ENCODE results near the gene SOX4. TPM values are rescaled to one million over a fixed set of nuclear protein-coding genes. Genes with fewer than 3 reads are reported as not detected.

SOX4 gene
- total and polyA plus RNA-seq, 5 donors from 2014 or later, result 0.30 to 7.6 (median 0.52) TPM

DNA sequence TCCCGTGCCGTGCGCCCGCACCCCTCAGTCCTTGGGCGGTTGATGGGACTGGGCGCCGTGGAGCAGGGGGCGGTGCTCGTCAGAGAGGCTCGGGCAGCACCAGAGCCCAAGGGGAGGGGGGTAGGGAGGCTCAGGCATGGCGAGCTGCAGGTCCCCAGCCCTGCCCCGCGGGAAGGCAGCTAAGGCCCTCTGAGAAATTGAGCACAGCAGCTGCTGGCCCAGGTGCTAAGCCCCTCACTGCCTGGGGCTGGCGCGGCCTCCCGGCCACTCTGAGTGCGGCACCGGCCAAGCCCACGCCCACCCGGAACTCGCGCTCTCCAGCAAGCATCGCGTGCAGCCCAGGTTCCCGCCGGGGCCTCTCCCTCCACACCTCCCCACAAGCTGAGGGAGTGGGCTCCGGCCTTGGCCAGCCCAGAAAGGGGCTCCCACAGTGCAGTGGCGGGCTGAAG lies 16.4 kb downstream of the SOX4 start:
- DNase-seq (no peak), ATAC-seq (ENCODE audit: low read depth in 2 of 2) (no peak)
- H3K9me3 ChIP-seq (ENCODE audit: control insufficient read depth in 2 of 2, low read length in 2 of 2), result no peaks in the 10 kb centered on the region
- H3K27ac ChIP-seq (ENCODE audit: insufficient read depth, low read length, poor library complexity, severe bottlenecking), result no peak overlapping the region
- H3K4me1 ChIP-seq (ENCODE audit: control insufficient read depth, insufficient read depth, low read length, poor library complexity, severe bottlenecking), result no peaks in the 10 kb centered on the region
- Mint-ChIP-seq H3K27ac (no peak overlapping the region), H3K4me3 (no peak overlapping the region), H3K27me3 (peaks cover 4% of the 10 kb centered on the region), H3K36me3 (no peaks in the 10 kb centered on the region), H3K9me3 (no peaks in the 10 kb centered on the region), H3K4me1 (no peaks in the 10 kb centered on the region)
- no peak overlapping the region for H3K4me3 ChIP-seq (ENCODE audit: low read depth, low read length)
- no peaks in the 10 kb centered on the region for H3K27me3 ChIP-seq (ENCODE audit: control insufficient read depth, insufficient read depth, low read length)
- no peaks in the 10 kb centered on the region for H3K36me3 ChIP-seq (ENCODE audit: control insufficient read depth, insufficient read depth, low read length)

DNA sequence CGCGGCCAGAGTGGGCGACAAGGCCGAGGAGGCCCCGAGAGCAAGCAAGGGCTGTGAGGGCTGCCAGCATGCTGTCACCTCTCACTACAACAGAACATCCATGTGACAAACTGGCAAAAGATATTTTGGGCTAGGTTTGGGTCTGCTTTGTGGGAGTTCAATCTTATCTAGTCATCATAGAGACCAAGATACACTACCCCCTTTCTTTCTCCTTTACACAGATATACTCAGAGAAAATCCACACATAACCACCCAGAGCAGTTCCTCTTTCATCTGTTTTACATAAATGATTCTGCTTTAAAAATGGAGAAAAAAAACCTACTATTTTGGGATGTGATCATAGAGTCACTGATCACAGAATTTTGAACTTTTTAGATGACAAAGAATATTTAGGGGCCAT lies 16.8 kb downstream of the SOX4 start:
- Histone ChIP-seq H3K4me1 (ENCODE audit: control insufficient read depth, insufficient read depth, low read length, poor library complexity, severe bottlenecking) (no peaks in the 10 kb centered on the region), H3K36me3 (ENCODE audit: control insufficient read depth, insufficient read depth, low read length) (no peaks in the 10 kb centered on the region), H3K27me3 (ENCODE audit: control insufficient read depth, insufficient read depth, low read length) (no peaks in the 10 kb centered on the region), H3K27ac (ENCODE audit: insufficient read depth, low read length, poor library complexity, severe bottlenecking) (no peak overlapping the region), H3K9me3 (ENCODE audit: control insufficient read depth in 2 of 2, low read length in 2 of 2) (no peaks in the 10 kb centered on the region), H3K4me3 (ENCODE audit: low read depth, low read length) (no peak overlapping the region)
- Mint-ChIP-seq H3K36me3 (no peaks in the 10 kb centered on the region), H3K4me3 (no peak overlapping the region), H3K27me3 (peaks cover 4% of the 10 kb centered on the region), H3K27ac (no peak overlapping the region), H3K4me1 (no peaks in the 10 kb centered on the region), H3K9me3 (no peaks in the 10 kb centered on the region)
- DNase-seq (no peak), ATAC-seq (ENCODE audit: low read depth in 2 of 2) (no peak)

DNA sequence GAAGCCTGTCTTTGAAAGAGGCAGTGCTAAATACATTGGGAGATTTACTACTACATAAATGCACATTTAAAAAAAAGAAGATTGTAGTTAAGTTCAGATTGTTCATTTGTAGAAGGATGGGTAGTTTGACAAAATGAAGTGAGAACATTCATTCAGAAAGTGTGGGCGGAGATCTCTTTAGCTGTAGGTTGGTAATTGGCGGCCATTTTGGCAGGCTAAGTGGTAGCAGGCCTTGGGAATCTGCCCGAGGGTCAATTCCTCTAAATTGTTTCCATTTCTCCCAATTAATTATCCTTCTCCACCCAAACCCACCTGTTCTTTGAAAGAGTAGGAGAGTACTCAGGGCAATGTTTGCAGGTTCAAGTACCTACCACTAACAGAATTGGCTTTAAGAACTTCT lies 17.9 kb downstream of the SOX4 start:
- ATAC-seq (ENCODE audit: low read depth in 2 of 2) (no peak), DNase-seq (no peak)
- H3K4me1 Mint-ChIP-seq, result no peaks in the 10 kb centered on the region
- H3K9me3 Mint-ChIP-seq, result no peaks in the 10 kb centered on the region
- no peaks in the 10 kb centered on the region for H3K36me3 Mint-ChIP-seq
- Histone ChIP-seq H3K27ac (ENCODE audit: insufficient read depth, low read length, poor library complexity, severe bottlenecking) (no peak overlapping the region), H3K9me3 (ENCODE audit: control insufficient read depth in 2 of 2, low read length in 2 of 2) (no peaks in the 10 kb centered on the region), H3K27me3 (ENCODE audit: control insufficient read depth, insufficient read depth, low read length) (no peaks in the 10 kb centered on the region), H3K36me3 (ENCODE audit: control insufficient read depth, insufficient read depth, low read length) (no peaks in the 10 kb centered on the region), H3K4me3 (ENCODE audit: low read depth, low read length) (no peak overlapping the region), H3K4me1 (ENCODE audit: control insufficient read depth, insufficient read depth, low read length, poor library complexity, severe bottlenecking) (no peaks in the 10 kb centered on the region)
- H3K27me3 Mint-ChIP-seq, result peaks cover 4% of the 10 kb centered on the region
- no peak overlapping the region for H3K4me3 Mint-ChIP-seq
- H3K27ac Mint-ChIP-seq, result no peak overlapping the region

DNA sequence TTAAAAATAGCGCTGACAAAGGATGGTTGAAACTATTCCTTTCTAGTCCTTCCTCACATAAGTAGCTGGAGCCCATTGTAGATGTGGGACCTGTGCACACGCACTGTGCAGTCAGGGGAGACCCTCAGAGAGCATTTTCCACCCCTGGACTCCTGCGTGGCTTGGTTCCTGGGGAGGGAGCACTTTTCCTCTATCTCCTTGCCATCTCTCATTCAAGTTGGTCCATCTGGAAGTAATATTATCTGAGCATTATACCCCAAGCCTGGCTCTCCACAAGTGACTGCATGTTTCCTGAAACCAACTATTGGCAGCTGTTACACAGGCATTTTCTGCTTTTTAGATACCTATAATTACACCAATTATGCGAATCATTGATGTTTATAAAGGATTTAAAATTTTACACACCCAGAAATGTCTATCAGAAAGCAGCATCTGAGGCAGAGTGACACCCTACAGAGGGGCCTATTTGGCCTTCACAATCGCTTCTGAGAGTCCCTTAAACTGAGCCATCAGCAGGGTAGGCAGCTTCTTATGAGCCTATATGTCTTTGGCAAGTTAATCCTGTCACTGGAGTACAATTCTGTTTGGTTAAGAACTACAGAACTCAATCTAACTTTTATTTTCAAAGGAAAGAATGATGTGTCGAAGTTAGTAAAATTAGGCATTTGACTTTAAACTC lies 18.7 kb downstream of the SOX4 start:
- Histone ChIP-seq H3K9me3 (ENCODE audit: control insufficient read depth in 2 of 2, low read length in 2 of 2) (no peaks in the 10 kb centered on the region), H3K36me3 (ENCODE audit: control insufficient read depth, insufficient read depth, low read length) (no peaks in the 10 kb centered on the region), H3K27ac (ENCODE audit: insufficient read depth, low read length, poor library complexity, severe bottlenecking) (no peak overlapping the region), H3K4me1 (ENCODE audit: control insufficient read depth, insufficient read depth, low read length, poor library complexity, severe bottlenecking) (no peaks in the 10 kb centered on the region), H3K4me3 (ENCODE audit: low read depth, low read length) (no peak overlapping the region), H3K27me3 (ENCODE audit: control insufficient read depth, insufficient read depth, low read length) (no peaks in the 10 kb centered on the region)
- DNase-seq, result no peak
- no peak overlapping the region for H3K4me3 Mint-ChIP-seq
- H3K9me3 Mint-ChIP-seq, result no peaks in the 10 kb centered on the region
- H3K4me1 Mint-ChIP-seq, result no peaks in the 10 kb centered on the region
- peaks cover 4% of the 10 kb centered on the region for H3K27me3 Mint-ChIP-seq
- H3K27ac Mint-ChIP-seq, result no peak overlapping the region
- H3K36me3 Mint-ChIP-seq, result no peaks in the 10 kb centered on the region
- ATAC-seq (ENCODE audit: low read depth in 2 of 2), result no peak

DNA sequence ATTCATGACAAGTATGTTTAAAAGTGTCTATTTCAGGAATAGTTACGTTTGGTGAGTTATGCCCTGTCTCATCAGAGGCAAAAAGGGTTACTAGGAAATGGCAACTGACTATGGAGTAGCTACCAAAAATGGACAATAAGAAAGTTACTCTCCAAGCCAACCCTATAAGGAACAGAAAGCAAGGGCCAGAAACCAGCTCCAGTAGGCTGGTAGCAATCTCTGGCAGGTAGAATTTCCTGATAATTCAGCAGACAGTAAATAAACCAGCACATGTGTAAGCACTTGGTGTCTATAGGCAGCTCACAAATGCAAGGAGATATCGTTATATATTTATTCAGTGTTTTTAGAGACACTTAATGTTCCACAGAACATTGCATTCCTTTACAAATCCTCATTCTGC lies 20.3 kb downstream of the SOX4 start:
- H3K9me3 ChIP-seq (ENCODE audit: control insufficient read depth in 2 of 2, low read length in 2 of 2), result no peaks in the 10 kb centered on the region
- no peaks in the 10 kb centered on the region for H3K4me1 ChIP-seq (ENCODE audit: control insufficient read depth, insufficient read depth, low read length, poor library complexity, severe bottlenecking)
- Mint-ChIP-seq H3K27me3 (peaks cover 4% of the 10 kb centered on the region), H3K36me3 (no peaks in the 10 kb centered on the region), H3K27ac (no peak overlapping the region), H3K4me3 (no peak overlapping the region), H3K9me3 (no peaks in the 10 kb centered on the region), H3K4me1 (no peaks in the 10 kb centered on the region)
- no peak overlapping the region for H3K27ac ChIP-seq (ENCODE audit: insufficient read depth, low read length, poor library complexity, severe bottlenecking)
- H3K4me3 ChIP-seq (ENCODE audit: low read depth, low read length), result no peak overlapping the region
- no peak for ATAC-seq (ENCODE audit: low read depth in 2 of 2)
- DNase-seq, result no peak
- no peaks in the 10 kb centered on the region for H3K27me3 ChIP-seq (ENCODE audit: control insufficient read depth, insufficient read depth, low read length)
- no peaks in the 10 kb centered on the region for H3K36me3 ChIP-seq (ENCODE audit: control insufficient read depth, insufficient read depth, low read length)

DNA sequence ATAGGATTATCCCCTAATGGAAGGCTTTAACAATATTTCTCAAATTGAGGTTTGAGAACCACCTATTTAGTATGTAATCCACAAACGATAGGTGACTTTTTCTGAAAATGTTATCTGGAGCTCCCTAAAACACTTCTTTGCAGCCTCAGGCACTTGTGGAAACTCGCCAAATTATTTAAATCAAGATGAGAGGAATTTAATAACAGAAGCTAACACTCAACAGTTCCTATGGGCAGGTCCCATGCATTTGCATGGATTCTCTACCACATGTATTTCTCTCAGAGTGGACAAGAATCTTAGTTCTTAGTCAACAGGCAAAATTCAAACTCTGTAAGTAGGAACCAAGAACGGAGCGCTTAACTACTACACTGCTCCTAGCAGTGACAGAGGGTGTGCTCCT lies 20.7 kb downstream of the SOX4 start:
- Mint-ChIP-seq H3K27me3 (peaks cover 4% of the 10 kb centered on the region), H3K4me3 (no peak overlapping the region), H3K4me1 (no peaks in the 10 kb centered on the region), H3K36me3 (no peaks in the 10 kb centered on the region), H3K27ac (no peak overlapping the region), H3K9me3 (no peaks in the 10 kb centered on the region)
- Histone ChIP-seq H3K9me3 (ENCODE audit: control insufficient read depth in 2 of 2, low read length in 2 of 2) (no peaks in the 10 kb centered on the region), H3K27me3 (ENCODE audit: control insufficient read depth, insufficient read depth, low read length) (no peaks in the 10 kb centered on the region), H3K4me3 (ENCODE audit: low read depth, low read length) (no peak overlapping the region), H3K4me1 (ENCODE audit: control insufficient read depth, insufficient read depth, low read length, poor library complexity, severe bottlenecking) (no peaks in the 10 kb centered on the region), H3K36me3 (ENCODE audit: control insufficient read depth, insufficient read depth, low read length) (no peaks in the 10 kb centered on the region), H3K27ac (ENCODE audit: insufficient read depth, low read length, poor library complexity, severe bottlenecking) (no peak overlapping the region)
- ATAC-seq (ENCODE audit: low read depth in 2 of 2) (no peak), DNase-seq (no peak)

DNA sequence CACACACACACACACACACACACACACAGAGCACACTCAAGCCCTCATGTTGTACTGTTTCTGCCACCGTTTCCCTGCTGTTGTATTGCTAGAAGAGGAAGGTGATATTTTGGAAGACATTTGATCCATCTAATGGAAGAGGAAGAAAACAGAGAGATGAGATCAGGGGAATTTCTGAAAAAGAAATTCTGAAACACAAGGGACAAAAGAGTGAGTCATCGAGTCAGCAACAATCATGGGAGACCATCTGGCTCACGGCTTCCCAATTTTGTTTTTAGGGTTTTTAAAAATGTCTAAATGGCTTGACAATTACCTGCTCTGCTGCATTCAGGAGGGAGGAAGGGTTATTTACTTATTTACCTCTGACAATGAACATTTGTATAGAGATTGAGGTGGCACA lies 22.0 kb downstream of the SOX4 start:
- ATAC-seq (ENCODE audit: low read depth in 2 of 2) (no peak), DNase-seq (no peak)
- Histone ChIP-seq H3K9me3 (ENCODE audit: control insufficient read depth in 2 of 2, low read length in 2 of 2) (no peaks in the 10 kb centered on the region), H3K4me3 (ENCODE audit: low read depth, low read length) (no peak overlapping the region), H3K27ac (ENCODE audit: insufficient read depth, low read length, poor library complexity, severe bottlenecking) (no peak overlapping the region), H3K4me1 (ENCODE audit: control insufficient read depth, insufficient read depth, low read length, poor library complexity, severe bottlenecking) (no peaks in the 10 kb centered on the region), H3K27me3 (ENCODE audit: control insufficient read depth, insufficient read depth, low read length) (no peaks in the 10 kb centered on the region), H3K36me3 (ENCODE audit: control insufficient read depth, insufficient read depth, low read length) (no peaks in the 10 kb centered on the region)
- Mint-ChIP-seq H3K4me3 (no peak overlapping the region), H3K27me3 (peaks cover 4% of the 10 kb centered on the region), H3K9me3 (no peaks in the 10 kb centered on the region), H3K4me1 (no peaks in the 10 kb centered on the region), H3K27ac (no peak overlapping the region), H3K36me3 (no peaks in the 10 kb centered on the region)

DNA sequence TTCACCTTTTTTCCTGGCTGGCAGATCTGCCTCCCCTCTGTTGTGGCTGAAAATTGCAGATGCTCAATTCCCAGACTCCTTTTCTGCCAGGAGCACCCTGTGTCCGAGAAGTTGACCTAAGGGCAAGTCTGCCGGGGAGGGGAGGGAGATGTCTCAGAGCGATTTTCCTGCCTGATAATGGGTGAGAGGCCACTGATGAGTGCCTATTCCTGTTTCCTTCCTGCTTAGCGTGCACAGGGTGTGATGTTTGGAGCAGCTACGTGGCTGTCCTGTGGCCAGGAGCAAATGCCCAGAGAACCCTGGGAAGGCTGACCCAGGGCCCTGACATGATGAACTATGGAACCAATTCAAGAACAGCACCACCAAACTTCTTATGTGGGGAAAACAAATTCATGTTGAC lies 22.5 kb downstream of the SOX4 start:
- Histone ChIP-seq H3K4me1 (ENCODE audit: control insufficient read depth, insufficient read depth, low read length, poor library complexity, severe bottlenecking) (no peaks in the 10 kb centered on the region), H3K27me3 (ENCODE audit: control insufficient read depth, insufficient read depth, low read length) (no peaks in the 10 kb centered on the region), H3K27ac (ENCODE audit: insufficient read depth, low read length, poor library complexity, severe bottlenecking) (no peak overlapping the region), H3K4me3 (ENCODE audit: low read depth, low read length) (no peak overlapping the region), H3K36me3 (ENCODE audit: control insufficient read depth, insufficient read depth, low read length) (no peaks in the 10 kb centered on the region), H3K9me3 (ENCODE audit: control insufficient read depth in 2 of 2, low read length in 2 of 2) (no peaks in the 10 kb centered on the region)
- Mint-ChIP-seq H3K36me3 (no peaks in the 10 kb centered on the region), H3K27me3 (peaks cover 4% of the 10 kb centered on the region), H3K4me3 (no peak overlapping the region), H3K9me3 (no peaks in the 10 kb centered on the region), H3K4me1 (no peaks in the 10 kb centered on the region), H3K27ac (no peak overlapping the region)
- no peak for DNase-seq
- ATAC-seq (ENCODE audit: low read depth in 2 of 2), result no peak
